Neural cell (in vitro differentiated cells): ENCODE results near the gene POLR1B.

Experiments
- EP300 ChIP-seq: fragments of 450-650 bp; conservative IDR thresholded peaks from 2 replicates; pipeline ENCODE4 v1.6.1; 2014; ENCODE audit warnings: antibody characterized with exemption, mild to moderate bottlenecking, moderate library complexity; ENCODE audit not compliant: poor library complexity, severe bottlenecking
- POLR2AphosphoS5 ChIP-seq: IDR thresholded peaks from 2 replicates; pipeline ENCODE4 v1.6.1; 2012
- TAF1 ChIP-seq: IDR thresholded peaks from 2 replicates; pipeline ENCODE4 v1.6.1; 2012; ENCODE audit warnings: low read depth
- TF ChIP-seq, protein P1 (sequence below): fragments of 450-650 bp; IDR thresholded peaks from 2 replicates; pipeline ENCODE4 v1.5.1; 2014; ENCODE audit warnings: antibody characterized with exemption, mild to moderate bottlenecking, moderate library complexity; ENCODE audit not compliant: poor library complexity, severe bottlenecking

DNA sequence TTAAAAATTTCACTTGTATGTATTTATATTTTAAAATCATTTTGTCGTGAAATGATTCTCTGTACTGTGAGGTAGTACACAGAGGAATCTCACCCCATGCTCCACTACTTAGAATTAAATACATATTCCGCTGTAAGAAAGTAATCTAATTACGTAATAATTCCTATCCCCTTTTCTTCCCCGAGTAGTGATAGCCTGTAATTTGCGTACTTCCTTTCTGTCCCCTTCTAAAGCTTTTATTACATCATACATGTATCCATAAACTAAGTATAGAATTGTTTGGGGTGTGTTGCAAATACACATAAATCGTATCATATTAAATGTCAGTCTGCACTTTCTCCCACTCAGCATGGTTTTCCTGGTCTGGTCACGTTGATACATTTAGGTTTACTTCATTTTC, 29.7 kb downstream of the POLR1B start:
- TF ChIP-seq POLR2AphosphoS5 (no peak), EP300 (no peak), TAF1 (no peak)
- TF ChIP-seq, protein P1, sequence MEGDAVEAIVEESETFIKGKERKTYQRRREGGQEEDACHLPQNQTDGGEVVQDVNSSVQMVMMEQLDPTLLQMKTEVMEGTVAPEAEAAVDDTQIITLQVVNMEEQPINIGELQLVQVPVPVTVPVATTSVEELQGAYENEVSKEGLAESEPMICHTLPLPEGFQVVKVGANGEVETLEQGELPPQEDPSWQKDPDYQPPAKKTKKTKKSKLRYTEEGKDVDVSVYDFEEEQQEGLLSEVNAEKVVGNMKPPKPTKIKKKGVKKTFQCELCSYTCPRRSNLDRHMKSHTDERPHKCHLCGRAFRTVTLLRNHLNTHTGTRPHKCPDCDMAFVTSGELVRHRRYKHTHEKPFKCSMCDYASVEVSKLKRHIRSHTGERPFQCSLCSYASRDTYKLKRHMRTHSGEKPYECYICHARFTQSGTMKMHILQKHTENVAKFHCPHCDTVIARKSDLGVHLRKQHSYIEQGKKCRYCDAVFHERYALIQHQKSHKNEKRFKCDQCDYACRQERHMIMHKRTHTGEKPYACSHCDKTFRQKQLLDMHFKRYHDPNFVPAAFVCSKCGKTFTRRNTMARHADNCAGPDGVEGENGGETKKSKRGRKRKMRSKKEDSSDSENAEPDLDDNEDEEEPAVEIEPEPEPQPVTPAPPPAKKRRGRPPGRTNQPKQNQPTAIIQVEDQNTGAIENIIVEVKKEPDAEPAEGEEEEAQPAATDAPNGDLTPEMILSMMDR = no peak
